Stimulated activated CD4-positive, alpha-beta T cell treated with anti-CD3 and anti-CD28 coated beads, Interleukin-2, amount 100 ng/mL, for 24 hours (primary cell): Measurements from ENCODE around the gene BRMS1L.

Experiments used
- DNase-seq, 2 donors: peaks; one replicate each; pipeline ENCODE4 v3.0.0-alpha.2; 2020

The BRMS1L gene

DNA sequence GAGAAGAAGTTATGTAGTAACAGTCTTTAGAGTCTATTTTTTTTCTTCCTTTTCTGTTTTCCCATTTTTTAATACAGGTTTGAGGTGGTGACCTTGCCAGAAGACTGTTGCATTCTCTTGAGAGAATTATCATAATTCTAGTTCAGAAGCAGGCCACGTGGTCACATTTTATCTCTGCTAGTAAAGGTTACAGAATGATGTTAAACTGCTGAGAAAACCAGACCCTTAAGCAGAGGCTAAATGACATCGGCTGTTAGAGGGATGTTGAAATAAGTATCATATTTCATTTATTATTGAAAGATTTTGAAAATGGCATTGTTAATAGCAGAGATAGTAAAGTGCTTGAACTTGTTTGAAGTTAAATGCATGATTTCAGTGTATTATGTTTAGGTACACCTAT, 49.2 kb downstream of the BRMS1L start:
- no peak for DNase-seq

DNA sequence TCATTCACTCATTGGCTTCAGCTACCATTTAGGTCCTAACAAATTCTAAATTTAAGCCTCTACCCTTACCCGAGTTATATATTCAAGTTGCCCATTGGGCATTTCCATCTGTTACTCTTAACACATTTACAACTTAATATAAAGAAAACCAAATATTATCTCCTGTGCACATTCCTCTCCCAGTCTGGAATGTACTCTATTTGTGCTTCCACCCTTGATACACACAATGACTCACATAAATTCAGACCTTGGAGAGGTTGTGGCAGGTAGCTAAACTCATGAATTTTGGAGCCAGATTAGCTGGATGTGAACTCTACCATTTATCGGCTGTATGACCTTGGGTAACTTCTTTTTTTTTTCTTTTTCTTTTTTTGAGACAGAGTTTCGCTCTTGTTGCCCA, 51.1 kb downstream of the BRMS1L start:
- DNase-seq, result no peak

DNA sequence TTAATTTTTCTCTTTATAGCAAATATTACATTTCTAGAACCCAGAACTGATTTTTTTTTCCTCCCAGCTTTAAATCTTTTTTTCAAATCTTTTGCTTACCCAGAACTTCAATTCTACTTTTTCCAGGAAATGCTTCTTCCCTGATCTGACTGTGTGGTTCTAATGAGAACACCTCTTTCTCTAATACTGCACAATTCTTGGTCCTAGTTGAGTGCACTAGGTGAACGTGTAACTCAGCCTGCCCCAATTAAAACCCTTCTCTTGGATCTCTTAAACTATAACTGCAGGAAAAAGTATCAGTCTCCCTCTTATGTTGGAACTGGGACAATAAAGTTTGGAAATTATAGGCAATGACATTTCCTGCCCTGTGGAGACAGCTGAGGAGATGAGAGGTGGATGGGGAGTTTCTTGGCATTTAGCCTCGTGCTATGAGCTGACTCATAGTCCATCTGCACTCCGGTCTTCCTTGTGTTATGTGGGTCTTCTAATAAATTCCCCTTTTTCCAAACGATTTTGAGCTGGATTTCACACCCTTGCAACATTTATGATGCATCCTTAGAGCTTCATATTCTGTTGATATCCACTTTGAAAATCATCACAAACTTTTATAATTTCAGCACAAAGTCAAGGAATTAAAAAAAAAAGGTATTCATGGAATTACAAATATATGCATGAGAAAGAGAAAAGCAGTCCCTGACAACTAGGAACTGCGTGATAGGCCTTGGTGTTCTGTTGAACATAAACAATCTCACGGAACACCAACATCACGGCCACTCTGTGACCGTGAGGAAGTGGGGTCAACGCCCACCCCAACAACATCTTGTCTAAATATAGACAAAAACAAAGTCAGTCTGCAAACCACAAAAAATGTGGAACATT, 52.4 kb downstream of the BRMS1L start:
- no peak for DNase-seq

DNA sequence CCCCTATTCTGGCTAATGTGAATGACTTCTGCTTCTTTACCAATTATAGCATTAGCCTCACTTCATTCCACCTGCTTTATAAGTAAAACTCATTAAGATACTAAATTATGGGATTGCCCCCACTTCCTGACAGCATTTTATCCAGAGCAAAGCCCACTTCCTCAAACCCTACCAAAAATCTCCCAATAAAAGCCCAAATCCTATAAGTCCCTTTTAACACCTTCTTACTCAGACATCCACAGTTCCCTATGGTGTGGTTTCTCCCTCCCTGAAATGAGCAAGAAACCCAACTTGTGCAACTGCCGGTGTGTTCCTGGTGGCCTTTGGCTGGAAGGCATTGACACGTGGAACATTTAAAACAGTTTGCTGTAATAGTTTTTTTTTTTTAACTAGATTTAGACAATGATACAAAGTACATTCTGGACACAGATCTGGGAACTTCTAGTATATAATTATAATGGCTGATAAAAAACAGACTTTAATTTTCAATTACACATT, 53.1 kb downstream of the BRMS1L start:
- DNase-seq, result no peak

DNA sequence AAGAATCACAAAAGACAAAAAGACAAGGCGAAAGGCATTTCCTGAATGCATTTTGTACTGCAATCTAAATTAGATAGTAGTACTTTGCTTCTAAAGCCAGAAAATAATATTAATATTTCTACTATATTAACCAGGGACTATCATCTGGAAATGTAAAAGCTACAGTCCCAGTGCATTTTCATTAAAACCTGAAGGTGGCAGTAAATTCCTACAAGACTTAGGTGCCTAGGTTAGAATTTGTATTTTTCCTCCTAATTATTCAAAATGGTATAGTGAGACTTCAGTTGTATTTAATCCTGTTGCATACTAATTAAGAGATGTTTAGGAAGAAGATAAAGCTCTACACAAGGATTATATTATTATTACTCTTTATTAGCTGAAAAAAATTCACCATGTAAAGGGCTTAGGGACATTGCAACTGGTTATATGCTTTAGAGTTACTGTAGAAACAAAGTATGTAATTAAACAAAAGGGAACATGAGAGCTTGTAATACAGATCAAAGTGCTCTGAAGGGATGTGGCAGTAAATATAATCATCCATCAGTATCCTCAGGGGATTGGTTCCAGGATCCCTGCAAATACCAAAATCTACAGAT, 53.6 kb downstream of the BRMS1L start:
- no peak for DNase-seq

DNA sequence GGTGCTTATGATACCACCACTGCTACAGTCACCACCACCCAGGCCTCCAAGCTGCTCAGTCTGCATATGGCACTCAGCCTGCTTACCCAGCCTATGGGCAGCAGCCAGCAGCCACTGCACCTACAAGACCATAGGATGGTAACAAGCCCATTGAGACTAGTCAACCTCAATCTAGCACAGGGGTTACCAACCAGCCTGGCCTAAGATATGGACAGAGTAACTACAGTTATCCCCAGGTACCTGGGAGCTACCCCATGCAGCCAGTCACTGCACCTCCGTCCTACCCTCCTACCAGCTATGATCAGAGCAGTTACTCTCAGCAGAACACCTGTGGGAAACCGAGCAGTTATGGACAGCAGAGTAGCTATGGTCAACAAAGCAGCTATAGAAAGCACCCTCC, 55.1 kb downstream of the BRMS1L start:
- DNase-seq, result no peak

DNA sequence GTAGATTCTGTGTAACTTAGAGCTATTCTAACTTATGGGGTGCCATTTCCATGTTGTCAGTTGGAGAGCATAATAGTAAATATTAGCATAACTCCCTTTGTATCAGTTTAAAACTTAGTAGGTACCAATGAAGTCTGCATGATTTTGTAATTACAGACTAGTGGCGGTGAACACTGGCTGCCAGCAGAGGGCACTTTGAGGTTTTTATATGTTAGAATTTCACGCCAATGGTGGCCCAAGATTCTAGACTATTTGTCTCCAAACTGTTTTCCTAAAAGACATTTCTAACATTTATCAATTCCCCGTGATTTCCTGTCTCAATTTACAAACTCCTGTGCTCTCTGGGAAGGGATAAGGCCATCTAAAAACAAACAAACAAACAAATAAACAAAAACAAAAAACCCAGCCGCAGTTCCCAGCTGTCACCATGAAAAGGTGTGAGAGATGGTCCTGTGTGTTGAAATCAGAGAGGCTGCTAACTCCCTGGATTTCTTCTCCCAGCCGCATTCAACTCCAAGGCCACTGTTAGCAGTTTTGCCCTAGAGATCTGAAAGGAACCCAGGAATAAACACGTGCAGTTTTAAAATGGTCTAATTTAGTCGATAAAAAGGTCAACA, 57.6 kb downstream of the BRMS1L start:
- peak; percentile 23 to 33 for DNase-seq

DNA sequence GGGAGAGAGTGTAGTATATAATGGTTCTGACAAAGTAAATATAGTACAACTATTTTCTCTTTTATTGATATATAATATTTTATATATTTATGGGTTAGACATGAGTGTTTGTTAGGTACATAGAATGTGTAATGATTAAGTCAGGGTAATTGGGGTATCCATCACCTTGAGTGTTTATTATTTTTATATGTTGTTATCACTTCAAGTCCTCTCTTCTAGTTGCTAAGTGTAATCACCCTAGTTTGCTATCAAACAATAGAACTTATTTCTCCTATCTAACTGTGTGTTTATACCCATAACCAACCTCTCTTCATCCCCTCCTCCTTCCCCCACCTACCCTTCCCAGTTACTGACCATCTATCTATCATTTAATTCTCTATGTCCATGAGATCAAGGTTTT, 64.2 kb downstream of the BRMS1L start:
- no peak for DNase-seq

DNA sequence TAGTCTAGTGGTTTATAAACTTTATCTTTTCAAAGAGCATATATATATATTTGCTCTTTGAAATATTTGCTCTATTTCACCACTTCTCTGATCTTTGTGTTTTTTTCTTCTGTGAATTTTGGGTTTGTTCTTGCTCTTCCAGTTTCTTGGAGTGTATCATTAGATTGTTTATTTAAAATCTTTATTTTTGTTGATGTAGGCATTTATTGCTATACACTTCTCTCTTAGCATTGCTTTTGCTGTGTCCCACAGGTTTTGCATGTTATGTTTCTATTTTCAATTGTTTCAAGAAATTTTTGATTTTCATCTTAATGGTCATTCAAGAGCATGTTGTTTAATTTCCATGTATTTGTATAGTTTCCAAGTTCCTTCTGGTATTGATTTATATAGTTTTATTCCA, 69.1 kb downstream of the BRMS1L start:
- no peak for DNase-seq

DNA sequence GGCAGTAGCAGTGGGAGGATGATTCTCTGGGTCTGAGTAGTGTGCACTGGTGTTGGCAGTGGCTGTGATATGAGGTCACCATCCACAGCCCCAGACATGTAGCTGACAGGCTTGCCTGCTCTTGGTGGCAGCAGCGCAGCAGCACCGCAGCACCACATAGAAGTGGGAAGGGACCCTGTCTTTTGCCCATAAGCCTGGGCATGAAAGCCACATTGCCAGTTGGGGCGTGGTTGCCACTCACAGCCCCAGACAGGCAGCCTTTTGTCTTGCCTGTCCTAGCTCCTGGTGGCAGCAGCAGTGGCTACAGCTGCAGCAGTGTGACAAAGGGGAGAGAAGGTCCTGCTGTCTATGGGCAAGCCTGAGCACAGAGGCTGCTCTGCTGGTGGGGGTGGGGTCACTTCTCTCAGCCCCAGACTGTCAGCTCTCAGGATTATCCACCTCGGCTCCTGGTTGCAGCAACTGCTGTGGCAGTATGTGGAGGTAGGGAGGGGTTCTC, 71.5 kb downstream of the BRMS1L start:
- DNase-seq, result no peak

DNA sequence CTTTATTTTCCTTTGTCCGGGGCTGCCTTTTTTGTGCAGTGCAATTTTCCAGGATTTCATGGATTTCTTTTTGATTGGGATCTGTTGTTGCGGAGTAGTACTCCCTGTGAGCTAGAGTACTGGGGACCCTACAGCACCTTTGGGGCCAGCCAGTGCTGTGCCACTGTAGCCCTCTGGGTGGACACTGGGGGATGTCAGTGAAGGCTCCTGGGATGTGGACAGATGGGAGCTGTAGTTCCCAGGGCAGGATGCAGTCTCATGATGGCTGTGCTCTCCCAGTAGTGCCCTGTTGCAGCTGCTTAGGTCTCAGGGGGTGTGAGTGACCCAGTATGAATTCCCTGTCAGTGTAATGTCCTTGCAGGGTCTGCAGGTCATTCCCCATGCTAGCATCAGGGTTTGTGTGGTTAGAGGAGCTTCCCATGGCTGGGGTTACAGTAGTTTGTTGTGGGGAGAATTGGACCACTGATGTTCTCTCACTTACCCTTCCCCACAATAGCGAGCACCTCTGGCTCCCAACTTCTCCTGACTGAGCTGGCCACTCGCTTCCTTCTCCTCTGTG, 72.2 kb downstream of the BRMS1L start:
- DNase-seq, result no peak

DNA sequence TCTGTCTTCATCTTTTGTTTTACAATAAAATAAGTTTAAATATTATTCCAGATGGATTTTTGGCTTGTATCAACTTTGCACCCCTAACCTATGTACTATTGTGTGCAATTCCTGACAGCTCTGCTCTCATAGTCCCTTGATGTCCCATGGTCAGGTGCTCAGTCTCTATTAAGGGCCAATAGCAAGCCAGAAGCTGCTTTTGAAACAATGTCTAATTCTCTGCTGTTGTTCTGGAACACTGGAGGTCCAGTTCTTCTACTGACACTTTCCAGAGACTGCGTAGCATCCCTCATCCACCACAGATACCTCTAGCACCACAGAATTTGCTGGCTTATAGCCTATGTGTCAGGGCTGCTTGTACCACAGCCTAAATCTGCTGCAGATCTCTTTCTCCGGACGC, 74.6 kb downstream of the BRMS1L start:
- DNase-seq, result no peak

DNA sequence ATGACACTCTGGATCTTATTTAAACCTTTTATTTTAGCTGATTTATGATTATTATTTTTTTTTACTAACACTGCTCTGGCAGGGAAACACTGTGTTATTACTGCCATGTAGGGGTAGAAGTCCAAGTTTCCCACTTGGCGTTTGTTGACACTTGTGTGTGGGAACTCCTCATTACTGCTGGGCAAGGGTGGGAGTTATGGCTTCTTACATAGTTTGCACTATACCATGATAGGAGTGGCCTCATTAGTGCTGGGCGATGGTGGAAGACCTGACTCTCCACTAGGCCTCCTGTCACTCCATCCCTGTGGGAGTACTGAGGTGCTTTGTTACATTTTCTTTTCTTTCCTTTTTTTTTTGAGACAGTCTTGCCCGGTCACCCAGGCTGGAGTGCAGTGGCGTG, 83.5 kb downstream of the BRMS1L start:
- DNase-seq, result no peak

DNA sequence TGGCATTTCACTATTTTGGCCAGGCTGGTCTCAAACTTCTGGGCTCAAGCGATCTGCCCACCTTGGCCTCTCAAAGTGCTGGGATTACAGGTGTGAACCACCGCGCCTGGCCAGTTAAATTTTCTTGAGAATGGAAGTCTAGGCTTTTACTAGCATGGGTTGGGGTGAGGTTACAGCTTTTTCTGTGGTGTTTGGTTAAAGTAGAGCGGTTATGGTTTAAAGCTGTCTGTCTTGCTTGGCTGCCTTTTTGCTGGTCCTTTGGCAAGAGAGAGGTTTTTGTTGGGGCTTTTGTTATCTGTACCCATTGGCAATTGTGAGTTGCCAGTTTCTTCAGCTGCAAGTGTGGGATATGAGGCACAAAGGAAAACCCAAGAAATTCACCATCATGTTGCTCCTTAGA, 84.1 kb downstream of the BRMS1L start:
- no peak for DNase-seq

DNA sequence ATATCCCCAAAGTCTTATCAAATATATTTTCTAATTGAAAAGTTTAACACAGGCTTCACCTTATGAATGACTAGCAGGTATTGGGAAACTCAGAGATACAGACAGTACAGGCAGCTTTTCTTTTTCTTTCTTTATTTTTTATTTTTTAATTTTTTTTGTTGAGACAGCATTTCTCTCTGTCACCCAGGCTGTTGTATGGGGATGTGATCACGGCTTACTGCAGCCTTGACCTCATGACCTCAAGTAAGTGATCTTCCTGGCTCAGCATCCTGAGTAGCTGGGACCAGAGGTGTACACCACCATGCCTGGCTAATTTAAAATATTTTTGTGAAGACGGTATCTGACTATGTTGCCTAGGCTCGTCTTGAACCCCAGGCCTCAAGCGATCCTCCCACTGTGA, 85.0 kb downstream of the BRMS1L start:
- no peak for DNase-seq

DNA sequence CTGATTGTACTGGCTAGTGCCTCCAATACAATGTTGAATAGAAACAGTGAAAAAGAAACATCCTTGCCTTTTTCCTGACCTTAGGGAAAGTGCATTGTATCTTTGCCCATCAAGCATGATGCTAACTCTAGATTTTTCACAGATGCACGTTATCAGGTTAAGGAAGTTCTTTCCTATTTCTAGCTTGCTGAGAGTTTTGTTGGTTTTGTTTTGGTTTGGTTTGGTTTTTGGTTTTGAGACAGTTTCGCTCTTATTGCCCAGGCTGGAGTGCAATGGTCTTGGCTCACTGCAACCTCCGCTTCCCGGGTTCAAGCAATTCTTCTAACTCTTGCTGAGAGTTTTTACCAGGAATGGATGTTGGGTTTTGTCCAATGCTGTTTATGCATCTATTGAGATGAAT, 89.0 kb downstream of the BRMS1L start:
- no peak for DNase-seq

DNA sequence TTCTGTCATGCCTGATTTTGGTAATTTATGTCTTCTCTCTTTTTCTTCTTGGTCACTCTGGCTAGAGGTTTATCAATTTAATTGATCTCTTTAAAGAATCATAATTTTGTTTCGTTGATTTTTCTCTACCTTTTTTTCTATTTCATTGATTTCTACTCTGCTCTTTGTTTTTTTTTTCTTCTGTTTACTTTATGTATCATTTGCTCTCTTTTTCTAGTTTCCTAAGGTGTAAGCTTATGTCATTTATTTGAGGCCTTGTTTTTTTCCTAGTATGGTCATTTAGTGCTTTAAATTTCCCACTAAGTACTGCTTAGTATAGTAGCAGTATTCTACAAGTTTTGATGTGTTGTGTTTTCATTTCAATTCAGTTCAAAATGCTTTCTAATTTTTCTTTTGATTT, 89.6 kb downstream of the BRMS1L start:
- DNase-seq, result no peak
